IPS-15b (cell line): Measurements from ENCODE around the gene SLC7A6OS.

Experiments used
- H3K27me3 ChIP-seq: one replicate; pipeline ENCODE4 v1.6.1; 2013; ENCODE audit warnings: low read length; ENCODE audit not compliant: control insufficient read depth, insufficient read depth
- H3K36me3 ChIP-seq: one replicate; pipeline ENCODE4 v1.6.1; 2013; ENCODE audit warnings: low read length; ENCODE audit not compliant: control insufficient read depth, insufficient read depth
- H3K4me1 ChIP-seq: one replicate; pipeline ENCODE4 v1.6.1; 2013; ENCODE audit warnings: mild to moderate bottlenecking, low read length; ENCODE audit not compliant: control insufficient read depth, insufficient read depth
- H3K4me3 ChIP-seq: one replicate; pipeline ENCODE4 v1.5.1; 2013; ENCODE audit warnings: low read depth, low read length
- H3K9ac ChIP-seq: one replicate; pipeline ENCODE4 v1.6.1; 2013; ENCODE audit warnings: low read depth, mild to moderate bottlenecking, low read length
- H3K9me3 ChIP-seq: one replicate; pipeline ENCODE4 v1.6.1; 2013; ENCODE audit warnings: mild to moderate bottlenecking, low read length; ENCODE audit not compliant: control insufficient read depth, insufficient read depth

The SLC7A6OS gene

DNA sequence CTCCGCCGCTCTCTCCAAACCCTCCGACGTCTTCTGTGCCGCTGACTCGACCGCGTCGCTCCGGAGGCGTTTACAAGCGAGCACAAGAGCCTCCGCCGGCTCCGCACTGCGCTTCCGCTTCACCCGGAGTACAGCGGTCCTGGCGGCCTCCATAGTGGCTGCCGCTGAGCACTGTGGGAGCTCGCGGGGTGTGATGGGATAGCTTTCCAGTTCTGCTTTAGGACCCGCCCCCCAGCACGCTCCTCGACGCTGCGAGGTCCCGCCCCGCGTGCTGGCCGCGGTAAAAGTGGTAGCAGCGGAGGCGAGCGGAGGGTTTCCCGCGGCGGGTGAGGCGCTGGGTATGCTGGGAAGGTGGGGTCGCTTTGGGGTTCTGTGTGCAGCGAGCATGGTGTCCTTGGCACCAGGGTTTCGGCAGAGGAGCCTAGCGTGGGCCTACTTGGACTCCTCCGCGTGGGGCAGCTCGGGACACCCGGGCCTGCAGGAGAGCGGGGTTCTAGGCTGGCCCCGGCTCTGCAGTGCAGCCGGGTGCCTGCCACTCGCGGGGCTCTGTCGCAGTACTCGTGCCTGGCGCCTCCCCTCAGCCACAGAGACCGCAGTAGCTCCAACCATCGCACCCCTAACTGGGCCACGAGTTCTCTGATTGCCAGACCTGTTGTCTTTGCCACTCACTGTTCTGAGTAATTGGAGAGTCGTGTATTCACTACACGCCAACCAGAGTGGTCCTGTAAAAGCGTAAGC, at the start of gene SLC7A6OS, which contains the start of gene PRMT7:
Gene SLC7A6OS (minus strand): TSS at position 173 of the 738 bp plus-strand sequence. CDS start 20 bp downstream, at position 153.
Gene PRMT7 (plus strand): TSS at position 246 of the 738 bp plus-strand sequence. CDS start 4,961 bp downstream, outside the sequence.
- Histone ChIP-seq H3K4me3 (peak within 1 kb of the TSS; percentile 98), H3K36me3 (peaks cover 10% of the 10 kb centered on the region), H3K27me3 (no peaks in the 10 kb centered on the region), H3K9ac (peak within 1 kb of the TSS; percentile 97), H3K4me1 (peaks cover 3% of the 10 kb centered on the region), H3K9me3 (no peaks in the 10 kb centered on the region)

DNA sequence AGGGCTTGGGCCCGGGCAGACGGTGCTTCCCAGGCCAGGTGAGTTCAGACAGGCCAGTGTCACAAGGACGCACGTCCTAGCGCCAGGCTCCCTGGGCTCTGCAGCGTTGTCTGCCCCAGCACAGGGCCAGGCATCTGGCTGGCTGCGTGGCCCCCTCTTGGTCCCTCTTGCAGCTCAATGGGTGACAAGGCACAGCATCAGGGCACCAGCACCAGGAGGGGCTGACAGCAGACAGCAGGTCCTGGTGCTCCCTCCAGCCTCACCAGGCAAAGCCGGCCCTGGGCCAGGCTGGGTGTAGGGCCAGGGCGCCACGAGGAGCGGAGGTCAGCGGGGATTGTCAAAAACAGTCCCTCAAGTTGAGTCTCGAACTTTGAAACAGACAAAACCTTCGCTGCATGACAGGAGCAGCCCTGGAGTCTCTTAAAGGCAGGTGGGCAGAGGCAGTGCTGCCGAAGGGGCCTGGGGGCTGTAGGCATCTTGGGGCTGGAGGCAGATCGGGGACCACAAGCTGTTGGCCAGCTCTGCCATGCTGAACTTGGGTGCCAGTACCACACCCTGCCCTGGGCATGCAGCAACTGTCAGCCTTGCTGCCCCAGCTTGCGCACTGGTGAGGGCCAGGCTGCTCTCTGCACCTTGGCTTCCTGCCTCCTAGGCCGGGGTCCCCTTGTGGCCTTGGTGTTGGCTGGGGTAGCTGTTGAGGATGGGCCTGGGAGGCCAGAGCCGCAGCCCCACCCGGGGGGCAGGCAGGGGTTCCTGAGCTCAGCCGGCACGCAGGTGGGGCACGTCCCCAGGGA, 48.8 kb upstream of the SLC7A6OS start:
- no peaks in the 10 kb centered on the region for H3K27me3 ChIP-seq
- no peaks in the 10 kb centered on the region for H3K9me3 ChIP-seq
- H3K4me1 ChIP-seq: peaks cover 4% of the 10 kb centered on the region
- H3K9ac ChIP-seq: no peak overlapping the region
- H3K36me3 ChIP-seq: peaks cover 25% of the 10 kb centered on the region
- H3K4me3 ChIP-seq: no peak overlapping the region

DNA sequence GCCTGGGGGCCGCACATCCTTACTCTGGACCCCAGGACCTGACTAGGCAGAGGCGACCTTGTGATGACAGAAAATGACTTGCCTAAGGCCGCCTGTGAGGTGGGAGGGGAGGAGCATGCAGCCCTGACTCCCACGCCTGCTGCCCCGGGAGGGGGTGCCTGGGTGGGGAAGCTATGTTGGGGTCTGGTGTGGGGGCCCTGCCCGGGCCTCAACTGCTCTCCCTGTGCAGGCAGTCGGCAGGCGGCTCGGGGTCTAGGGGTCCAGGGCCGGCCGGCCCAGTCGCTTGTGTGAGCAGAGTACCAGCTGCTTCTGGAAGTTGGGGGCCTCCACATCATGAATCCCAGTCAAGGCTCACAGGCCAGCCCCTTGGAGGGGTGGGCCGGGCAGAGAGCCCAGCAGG, 48.2 kb upstream of the SLC7A6OS start:
- Histone ChIP-seq H3K4me1 (no peaks in the 10 kb centered on the region), H3K9ac (no peak overlapping the region), H3K4me3 (no peak overlapping the region), H3K9me3 (no peaks in the 10 kb centered on the region), H3K36me3 (peaks cover 32% of the 10 kb centered on the region), H3K27me3 (no peaks in the 10 kb centered on the region)

DNA sequence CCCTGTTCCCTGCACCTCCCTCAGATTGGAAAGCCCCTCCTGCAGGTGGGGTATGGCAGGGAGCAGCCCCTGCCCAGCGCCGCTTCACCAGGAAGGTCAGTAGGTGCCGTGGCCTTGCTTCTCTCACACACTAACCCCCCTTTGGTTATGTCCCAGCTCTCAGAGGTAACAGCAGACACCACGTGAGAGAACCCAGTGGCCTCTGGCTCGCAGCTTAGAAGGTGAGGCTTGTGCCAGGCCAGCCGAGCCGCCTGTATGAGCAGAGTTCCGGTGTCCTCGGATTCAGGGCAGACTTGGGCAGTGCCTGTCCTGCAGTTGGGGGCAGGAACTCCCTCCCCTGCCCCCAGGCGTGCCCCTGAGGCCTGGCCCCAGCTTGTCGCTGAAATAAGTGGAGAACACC, 47.2 kb upstream of the SLC7A6OS start:
- H3K4me1 ChIP-seq: no peaks in the 10 kb centered on the region
- no peak overlapping the region for H3K9ac ChIP-seq
- H3K9me3 ChIP-seq: no peaks in the 10 kb centered on the region
- no peaks in the 10 kb centered on the region for H3K27me3 ChIP-seq
- peaks cover 41% of the 10 kb centered on the region for H3K36me3 ChIP-seq
- no peak overlapping the region for H3K4me3 ChIP-seq

DNA sequence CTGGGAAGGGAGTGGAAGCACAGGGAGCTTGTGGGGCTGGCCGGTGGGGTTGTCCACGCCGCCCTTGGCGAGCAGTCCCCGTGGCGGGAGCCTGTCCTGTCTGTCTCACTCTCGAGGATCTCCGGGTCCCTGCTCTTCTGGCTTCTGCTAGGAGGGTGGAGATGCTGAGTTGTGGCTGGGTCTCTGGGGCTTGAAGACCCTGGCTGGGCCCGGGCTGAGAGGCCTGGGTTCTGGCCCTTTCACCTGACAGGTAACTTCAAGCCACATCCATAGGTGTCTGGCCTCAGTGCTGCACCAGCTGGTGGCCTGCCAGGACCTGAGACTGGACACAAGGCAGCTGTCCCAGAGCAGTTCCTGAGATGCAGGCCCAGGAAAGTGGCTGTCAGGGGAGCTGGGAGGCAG, 46.8 kb upstream of the SLC7A6OS start:
- Histone ChIP-seq H3K9ac (no peak overlapping the region), H3K9me3 (no peaks in the 10 kb centered on the region), H3K4me3 (no peak overlapping the region), H3K36me3 (peaks cover 41% of the 10 kb centered on the region), H3K4me1 (no peaks in the 10 kb centered on the region), H3K27me3 (no peaks in the 10 kb centered on the region)

DNA sequence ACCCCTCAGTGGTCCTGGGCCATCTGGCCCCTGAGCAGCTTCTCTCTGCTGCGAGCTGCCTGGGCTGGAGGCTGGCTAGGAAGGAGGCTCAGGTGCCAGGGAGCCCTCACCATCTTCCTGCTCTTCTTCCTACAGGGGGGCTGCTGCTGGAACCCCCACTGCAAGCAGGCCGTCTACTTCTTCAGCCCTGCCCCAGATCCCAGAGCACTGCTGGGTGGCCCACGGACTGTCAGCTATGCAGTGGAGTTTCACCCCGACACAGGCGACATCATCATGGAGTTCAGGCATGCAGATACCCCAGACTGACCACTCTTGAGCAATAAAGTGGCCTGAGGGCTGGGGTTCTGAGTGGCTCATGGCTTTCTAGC, 46.2 kb upstream of the SLC7A6OS start:
- peaks cover 45% of the 10 kb centered on the region for H3K36me3 ChIP-seq

DNA sequence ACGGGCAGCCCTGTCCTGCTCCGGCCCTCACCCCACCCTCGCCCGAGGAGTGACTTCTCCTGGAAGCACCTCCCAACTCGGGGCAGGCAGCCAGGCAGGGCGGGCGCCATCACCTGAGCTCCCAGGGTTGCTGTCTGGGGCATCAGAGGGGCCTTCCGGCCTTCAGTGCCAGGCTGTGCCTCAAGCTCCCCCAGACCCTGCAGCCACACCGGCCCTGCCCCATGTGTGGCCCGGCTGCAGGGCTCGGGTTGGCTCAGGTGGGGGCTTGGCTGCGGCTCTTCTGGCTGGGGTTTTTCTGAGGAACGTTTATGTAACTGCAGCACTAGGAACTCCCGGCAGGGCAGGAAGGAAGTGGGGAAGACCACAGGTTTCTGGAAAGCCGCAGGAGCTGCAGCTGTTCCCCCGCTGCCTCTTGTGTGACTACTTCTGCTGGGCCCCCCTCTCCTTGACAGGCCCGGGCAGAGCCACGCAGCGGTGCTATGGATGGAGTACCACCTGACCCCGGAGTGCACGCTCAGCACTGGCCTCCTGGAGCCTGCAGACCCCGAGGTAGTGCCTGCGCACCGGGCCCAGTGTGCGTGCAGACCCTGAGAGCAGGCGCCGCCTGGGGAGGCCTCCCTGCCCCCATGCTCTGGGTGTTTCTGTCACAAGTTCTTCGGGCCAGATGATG, 45.6 kb upstream of the SLC7A6OS start:
- H3K27me3 ChIP-seq: no peaks in the 10 kb centered on the region
- no peaks in the 10 kb centered on the region for H3K9me3 ChIP-seq
- no peaks in the 10 kb centered on the region for H3K4me1 ChIP-seq
- H3K36me3 ChIP-seq: peaks cover 50% of the 10 kb centered on the region
- H3K4me3 ChIP-seq: no peak overlapping the region
- H3K9ac ChIP-seq: no peak overlapping the region

More for the DNA sequence above, 46.2 kb upstream of the SLC7A6OS start:
- Histone ChIP-seq H3K4me1 (no peaks in the 10 kb centered on the region), H3K9me3 (no peaks in the 10 kb centered on the region), H3K4me3 (no peak overlapping the region), H3K9ac (no peak overlapping the region), H3K27me3 (no peaks in the 10 kb centered on the region)

DNA sequence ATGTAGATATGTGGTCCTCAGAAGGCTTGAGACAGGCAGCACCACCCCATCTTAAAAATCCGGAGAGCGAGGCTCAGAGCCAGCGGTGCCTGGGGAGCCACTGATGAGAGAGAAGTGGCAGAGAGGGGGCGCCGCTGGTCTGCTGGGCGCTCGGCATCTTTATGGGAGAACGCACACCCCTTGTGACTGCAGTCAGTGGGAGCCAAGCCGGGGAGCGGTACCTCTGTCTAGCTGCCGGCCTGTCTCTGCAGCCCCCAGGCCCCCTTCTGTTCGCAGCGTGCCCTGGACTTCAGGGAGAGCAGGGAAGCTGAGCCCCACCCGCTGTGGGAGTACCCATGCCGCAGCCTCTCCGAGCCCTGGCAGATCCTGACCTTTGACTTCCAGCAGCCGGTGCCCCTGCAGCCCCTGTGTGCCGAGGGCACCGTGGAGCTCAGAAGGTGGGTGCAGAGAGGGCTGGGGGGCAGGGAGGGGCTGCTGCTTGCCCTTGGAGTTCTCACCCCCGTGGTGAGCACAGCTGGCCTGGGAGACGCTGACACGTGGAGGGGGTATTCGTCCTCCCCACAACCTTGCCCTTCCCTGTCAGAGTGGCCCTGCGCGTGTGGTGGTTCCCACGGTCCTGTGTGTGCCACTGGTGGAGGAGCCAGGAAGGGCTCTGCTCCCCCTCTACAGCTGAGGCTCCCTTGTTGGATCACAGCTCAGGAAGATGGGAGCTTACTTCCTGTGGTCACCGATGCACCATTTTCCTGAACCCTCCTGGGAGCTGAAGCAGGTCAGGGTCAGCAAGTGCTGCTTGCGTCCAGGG, 44.9 kb upstream of the SLC7A6OS start:
- Histone ChIP-seq H3K9me3 (no peaks in the 10 kb centered on the region), H3K4me3 (no peak overlapping the region), H3K27me3 (no peaks in the 10 kb centered on the region), H3K4me1 (no peaks in the 10 kb centered on the region), H3K9ac (no peak overlapping the region), H3K36me3 (peaks cover 55% of the 10 kb centered on the region)

DNA sequence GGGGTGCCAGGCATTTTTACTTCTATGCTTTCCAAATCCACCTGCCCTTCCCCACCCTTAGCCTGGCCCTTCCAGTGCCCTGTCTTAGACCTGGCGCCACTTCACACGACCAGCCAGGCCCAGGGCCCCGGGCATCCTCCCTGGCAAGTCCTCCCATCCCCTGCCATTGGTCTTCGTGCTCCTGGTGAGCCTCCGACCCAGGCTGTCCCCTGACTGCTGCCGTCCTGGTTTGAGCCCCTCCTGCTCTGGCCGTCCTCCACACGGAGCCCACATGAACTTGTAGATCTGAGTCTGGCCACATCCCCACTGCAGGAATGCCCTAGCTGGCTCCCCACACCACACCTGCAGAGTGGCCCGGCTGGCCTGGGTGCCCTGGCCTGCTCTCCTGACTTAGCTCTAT, 44.1 kb upstream of the SLC7A6OS start:
- Histone ChIP-seq H3K27me3 (no peaks in the 10 kb centered on the region), H3K36me3 (peaks cover 55% of the 10 kb centered on the region), H3K9me3 (no peaks in the 10 kb centered on the region), H3K4me1 (no peaks in the 10 kb centered on the region), H3K9ac (no peak overlapping the region), H3K4me3 (no peak overlapping the region)

DNA sequence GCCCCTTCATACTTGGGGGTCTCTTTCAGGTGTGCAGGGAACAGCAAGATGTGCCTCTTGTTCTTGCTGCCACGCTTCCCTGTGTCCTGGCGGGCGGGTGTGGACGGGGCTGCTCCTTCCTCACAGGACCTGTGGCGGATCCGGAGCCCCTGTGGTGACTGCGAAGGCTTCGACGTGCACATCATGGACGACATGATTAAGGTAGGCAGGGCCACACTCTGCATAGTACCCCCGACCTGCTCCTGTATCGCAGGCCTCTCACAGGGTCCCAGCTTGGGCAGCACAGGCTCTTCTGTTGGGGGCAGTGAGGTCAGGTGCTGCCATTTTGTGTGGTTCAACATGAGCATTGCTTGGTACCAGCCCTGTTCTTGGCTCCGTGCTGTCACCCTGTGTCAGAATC, 42.6 kb upstream of the SLC7A6OS start:
- peaks cover 51% of the 10 kb centered on the region for H3K36me3 ChIP-seq
- H3K9ac ChIP-seq: no peak overlapping the region
- H3K9me3 ChIP-seq: no peaks in the 10 kb centered on the region
- no peak overlapping the region for H3K4me3 ChIP-seq
- H3K27me3 ChIP-seq: no peaks in the 10 kb centered on the region
- H3K4me1 ChIP-seq: no peaks in the 10 kb centered on the region

DNA sequence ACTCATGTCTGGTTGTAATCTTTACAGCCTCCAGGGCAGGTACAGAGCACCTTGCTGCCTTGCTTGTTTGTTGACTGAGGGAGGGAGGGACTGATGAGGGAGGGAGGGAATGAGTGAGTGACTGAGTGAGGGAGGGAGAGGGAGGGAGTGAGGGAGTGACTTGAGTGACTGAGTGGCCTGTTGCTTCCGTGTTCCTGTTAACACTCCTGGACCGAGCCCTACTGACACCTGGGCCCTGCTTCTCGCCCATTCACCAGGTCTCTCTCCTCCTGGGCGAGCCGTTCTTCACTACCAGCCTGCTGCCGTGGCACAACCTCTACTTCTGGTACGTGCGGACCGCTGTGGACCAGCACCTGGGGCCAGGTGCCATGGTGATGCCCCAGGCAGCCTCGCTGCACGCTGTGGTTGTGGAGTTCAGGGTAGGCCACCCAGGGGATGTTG, 41.3 kb upstream of the SLC7A6OS start:
- Histone ChIP-seq H3K4me3 (no peak overlapping the region), H3K9ac (no peak overlapping the region), H3K9me3 (no peaks in the 10 kb centered on the region), H3K36me3 (peaks cover 48% of the 10 kb centered on the region), H3K27me3 (no peaks in the 10 kb centered on the region), H3K4me1 (no peaks in the 10 kb centered on the region)
